Dedifferentiated amniotic fluid mesenchymal stem cell (primary cell): Measurements from ENCODE around the gene RELT.
A peak's percentile ranks its signal among the peaks of the same experiment; 100 is the strongest.

Experiments
- DNase-seq: peaks from one replicate; pipeline ENCODE4 v3.0.0-alpha.2; 2016; ENCODE audit errors: extremely low spot score

The RELT gene

DNA sequence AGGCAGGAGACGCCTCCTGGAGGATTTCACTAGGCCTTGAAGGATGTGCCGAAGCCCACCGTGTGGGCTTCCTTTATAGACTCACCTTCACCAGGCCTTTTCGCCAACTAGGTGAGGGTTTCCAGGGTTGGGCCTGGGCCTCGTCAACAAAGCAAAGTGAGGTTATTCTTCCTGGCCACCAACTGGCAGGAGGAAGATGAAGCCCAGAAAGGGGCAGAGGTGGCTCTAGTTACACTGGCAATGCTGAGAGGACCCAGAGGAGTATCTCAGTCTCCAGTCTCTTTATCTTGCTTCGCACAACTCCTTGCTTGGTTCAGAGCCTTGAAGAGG is 404 bp upstream of the RELT start:
- no peak for DNase-seq

DNA sequence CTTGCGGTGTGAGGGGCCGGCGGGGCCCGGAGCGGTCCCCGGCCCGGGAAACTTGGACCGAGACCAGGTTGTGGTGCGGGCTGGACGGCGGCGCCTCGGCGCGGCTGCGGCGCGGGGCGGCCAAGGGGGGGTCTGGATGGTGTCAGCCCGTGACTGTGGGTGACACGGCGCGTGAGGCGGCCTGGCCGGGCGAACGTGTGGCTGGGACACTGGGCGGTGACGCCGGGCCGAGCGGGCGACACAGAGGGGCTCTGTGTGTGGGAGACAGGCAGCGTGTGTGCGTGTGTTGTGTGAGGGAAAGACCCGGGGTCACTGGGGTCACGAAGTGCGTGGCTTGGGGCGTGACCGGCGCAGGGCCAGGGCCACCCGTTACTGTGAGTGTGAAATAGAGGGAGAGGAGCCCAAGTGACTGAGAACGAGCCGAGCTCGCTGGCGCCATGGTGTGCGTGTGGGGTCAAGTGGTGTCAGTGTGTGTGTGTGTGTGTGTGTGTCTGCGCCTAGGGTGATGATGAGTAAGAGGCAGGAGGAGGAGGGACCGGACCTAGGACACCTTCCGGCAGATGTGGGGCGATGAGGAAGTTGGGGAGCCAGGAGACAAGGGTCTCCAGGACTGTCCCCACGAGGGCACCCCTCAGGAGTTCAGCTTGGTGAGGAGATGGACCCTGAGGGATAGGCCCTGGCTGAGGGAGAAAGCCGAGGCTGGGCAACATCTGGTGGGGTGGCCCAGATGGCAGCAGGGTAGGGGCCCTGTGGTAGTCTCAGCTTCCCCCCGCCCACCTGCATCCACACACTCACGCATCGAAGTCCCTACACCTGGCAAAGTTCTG is 817 bp downstream of the RELT start:
- peak; percentile 29 for DNase-seq

DNA sequence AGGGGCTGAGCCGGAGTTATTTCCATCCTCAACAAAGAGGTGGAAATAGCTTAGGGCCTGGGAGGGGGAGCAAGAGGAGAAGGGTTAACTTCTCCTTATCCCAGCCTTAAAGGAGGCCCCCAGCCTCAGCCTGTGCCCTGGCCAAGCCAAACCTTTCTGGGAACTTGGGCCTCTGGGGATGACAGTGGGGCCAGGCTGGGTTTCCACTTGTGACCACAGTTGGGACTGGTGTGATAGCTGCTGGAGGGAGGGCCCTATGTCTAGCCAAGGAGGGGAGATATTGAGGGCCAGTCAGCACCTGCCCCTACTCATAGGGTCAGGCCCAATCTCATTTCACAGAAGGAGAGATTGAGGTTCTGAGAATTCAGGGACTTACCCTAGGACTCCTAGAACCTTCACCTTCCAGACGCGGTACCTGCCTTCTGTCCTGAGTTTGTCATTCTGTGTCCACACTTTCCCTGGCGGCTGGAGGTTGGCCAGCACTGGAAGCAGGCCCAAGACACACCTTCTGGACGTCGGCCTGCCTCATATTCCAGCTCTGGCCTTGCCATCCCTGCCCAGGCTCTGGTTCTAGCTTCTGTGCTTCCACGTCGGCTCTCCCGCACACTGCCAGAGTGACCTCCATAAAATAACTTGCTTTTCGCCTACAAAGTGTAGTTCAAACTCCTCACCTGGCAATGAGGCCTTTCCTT is 3.1 kb downstream of the RELT start:
- DNase-seq: no peak

DNA sequence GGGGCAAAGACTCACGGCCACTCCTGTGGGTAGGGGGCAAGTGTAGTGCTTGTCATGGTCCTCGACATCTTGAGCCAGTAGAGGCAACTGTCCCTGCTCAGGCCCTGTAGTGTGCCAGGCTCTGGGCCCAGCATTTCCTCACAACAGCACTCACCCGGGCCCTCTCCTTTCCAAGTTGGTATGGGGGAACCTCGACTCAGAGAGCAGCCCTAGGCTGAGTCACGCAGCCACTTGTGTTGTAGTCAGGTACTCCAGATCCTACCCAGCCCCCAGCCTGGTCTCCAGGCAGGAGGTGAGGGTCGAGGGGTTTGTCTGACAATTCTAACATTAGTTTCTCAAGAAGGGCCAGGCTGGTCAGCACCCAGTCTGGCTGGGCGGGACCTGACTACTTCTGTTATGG is 4.1 kb downstream of the RELT start:
- no peak for DNase-seq

DNA sequence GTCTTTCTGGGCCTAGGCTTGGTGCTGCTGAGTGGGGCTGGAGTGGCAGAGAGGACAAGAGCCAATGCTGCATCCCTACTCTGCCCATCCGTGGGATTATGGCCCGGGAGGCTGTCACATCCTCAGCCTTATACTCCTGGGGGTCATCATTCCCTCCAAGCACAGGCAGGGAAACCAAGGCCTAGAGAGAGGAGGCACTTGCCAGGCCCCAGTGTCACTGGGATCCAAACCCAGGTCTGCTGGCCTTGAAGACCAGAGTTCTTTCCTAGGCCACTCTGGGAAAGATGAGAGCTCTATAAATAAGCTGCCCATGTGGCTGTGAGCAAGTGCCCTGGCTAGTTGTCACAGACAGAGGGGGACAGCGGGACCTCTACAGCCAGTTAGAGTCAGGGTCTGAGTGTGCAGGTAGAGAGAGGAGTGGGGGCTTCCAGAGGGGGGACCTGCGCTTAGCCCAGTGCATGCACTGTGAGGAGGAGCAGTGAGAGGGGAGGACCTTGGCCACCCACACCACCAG is 4.8 kb downstream of the RELT start:
- DNase-seq: no peak

DNA sequence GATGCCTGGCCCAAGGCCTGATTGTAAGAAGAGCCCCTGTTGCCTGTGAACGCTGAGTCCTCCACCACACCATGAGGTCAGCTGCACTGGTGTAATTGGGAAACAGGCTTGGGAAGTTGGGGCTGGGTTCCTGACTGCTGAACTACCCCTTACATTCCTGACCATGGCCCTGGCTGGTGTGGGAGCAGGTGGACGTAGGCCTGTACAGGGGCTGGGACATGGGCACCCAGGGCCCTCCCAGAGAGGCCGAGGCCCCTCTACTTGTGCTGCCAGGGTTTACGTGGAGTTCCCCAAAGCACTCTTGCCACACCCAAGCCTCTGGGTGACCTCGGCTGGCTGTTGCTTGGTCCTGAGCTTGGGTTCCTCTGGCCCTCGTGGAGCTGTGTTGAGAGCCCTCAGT is 5.4 kb downstream of the RELT start:
- no peak for DNase-seq

DNA sequence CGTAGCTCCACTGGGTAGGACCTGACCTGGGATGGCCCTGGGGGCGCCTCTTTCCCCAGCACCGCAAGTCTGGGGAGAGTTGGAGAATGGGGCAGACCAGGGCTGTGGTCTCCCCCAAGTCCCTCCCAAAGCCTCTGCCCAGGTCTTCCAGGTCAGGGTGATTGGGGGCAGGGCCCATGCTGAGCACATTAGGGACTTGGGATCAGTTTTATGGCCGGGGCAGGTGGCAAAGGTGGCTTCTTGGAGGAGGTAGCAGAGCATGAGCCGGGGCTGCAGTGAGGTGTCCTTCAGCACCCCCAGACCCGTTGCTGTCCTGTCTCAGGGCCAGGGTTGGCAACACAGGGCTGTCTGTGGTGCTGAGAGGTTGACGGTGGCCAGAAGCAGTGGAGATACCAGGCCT is 6.0 kb downstream of the RELT start:
- DNase-seq: no peak

DNA sequence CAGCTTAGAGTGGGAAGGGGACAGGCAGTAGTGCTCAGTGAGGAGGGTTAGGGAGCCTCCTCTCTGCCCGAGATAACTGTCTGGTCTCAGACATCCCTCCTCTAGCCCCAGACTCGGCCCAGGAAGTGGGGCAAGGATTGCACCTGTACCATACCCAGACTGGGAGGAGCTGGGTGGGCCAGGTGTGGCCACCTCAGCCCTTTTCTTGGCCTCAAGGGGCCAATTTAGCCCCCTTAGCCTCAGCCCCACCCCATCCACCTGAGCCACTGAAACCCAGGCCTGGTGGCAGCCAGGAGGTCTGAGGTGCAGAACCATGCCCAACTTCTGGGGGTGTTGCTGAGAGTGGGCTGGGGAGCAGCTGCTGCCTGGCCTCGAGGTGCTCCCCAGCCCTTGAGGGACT is 6.5 kb downstream of the RELT start:
- no peak for DNase-seq

DNA sequence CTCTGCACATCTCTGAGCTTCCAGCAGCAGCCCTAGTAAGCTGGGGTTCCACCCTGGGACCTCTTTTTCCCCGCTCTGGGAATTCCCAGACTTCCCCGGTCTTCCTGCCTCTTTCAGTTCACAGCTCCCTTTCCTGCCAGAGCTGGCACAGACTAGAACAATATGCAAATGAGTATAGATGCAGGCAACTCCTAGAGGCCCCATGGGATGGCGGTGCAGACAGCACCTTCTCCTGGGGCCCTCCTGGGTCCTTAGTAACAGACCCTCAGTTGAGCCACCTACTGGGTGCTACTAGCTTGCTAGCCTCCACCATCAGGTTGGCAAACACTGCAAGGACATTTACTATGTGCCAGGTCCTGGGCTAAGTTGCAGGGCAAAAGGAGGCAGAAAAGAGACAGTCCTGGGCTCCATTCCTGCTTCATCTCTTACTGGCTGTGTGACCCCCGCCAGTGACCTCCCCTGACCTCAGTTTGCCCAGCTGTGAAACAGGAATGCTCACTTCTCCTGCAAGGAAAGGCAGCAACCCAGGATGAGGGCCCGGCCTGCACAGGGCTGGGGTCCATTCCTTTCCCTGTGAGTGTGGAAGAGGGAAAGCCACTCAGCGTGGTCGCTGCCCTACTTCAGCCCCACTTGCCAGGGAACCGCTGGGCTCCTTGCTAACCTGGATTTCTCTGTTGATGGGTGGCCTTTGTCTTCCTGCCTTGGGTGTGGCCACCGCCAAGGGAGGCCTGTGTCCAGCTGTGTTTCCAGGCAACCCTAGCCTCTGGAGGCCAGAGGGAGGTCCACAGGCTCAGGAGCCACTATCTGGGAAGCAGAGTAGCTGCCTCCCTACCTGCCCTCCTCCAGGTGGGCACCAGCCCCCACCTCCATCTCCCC is 7.3 kb downstream of the RELT start:
- no peak for DNase-seq

DNA sequence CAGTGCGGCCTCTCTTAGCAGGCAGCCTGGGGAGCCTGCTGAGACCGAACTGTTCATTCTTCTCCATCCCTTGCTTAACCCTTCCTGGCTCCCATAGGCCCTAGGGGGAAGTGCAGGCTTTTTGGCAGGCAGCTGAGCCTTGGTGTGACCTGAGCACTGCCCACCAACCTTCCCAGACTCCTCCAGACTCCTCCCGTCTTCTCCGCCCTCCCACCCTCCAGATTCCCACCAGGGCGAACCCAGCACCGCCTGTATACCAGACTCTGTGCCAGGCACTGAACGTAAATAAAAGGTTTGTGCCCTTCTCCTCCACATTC is 7.9 kb downstream of the RELT start:
- DNase-seq: no peak

DNA sequence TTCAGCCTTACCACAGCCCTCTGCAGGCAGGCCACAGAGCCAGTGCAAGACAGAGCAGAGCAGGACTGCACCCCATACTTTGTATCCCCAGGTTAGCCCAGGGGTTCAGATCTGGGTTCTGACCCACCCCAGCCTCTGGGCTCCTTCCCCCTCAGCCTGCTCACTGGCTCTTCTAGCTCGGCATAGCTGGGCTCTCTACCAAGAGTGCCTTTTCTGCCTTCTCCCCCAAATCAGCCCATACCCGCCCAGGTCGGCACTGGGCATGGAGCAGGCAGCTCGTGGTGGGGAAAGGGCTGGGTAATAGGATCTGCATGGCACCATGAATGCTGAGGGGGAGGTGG is 8.3 kb downstream of the RELT start:
- no peak for DNase-seq

DNA sequence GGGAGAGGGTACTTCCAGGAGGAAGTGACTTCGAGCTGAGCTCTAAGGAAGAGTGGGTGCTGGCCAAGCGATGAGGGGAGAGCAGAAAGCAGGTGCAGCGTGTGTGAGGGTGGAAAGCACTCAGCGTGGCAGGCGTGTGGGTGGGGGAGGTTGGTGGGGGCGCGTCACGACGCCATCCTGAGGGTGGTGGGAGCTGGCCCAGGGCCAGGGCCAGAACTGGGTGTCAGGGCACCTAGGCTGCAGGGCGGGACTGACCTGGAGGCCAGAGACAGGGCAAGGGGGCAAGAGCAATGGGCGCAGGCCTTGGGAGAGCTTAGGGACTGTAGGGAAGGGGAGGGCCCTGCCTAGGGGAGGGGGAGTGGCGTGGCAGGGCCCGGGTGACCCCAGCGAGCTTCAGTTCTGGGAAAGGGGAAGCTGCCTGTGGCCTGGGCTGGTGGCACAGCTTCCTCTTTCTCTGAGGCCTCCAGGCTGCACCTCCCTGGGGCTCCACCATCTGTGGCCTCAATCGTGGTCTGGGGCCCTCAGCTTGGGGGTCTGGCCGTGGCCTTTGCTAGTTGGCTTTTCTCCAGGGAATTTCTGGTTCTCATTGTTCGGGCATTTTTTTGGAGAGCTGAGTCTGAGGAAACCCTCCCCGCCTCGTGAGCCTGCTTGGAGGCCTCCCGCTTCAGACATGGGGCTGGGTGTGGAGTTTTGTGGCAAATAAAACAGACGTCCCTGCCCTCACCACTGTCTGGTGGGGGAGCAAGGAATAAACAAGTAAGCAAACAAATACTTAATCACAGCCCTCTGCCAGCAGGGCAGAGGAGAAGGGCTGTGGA is 8.9 kb downstream of the RELT start:
- DNase-seq: no peak

DNA sequence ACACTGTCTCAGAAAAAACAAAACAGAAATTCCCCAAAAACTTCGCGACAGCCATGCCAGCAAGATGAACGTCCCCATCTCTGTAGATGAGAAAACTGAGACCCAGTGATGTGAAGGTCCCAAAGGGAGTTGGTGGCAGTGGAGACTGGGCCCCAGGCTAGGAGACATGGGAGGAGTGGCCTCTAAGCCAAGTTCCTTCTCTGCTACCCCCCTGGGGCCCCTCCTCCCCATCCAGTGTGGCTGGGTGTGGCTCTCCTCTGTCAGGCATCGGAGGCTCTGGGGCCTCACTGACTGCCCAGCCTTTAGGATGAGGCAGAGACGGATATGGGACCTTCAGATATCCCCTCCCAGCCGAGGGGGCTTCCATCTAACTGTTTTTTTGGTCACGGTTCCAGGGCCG is 9.8 kb downstream of the RELT start:
- DNase-seq: no peak

DNA sequence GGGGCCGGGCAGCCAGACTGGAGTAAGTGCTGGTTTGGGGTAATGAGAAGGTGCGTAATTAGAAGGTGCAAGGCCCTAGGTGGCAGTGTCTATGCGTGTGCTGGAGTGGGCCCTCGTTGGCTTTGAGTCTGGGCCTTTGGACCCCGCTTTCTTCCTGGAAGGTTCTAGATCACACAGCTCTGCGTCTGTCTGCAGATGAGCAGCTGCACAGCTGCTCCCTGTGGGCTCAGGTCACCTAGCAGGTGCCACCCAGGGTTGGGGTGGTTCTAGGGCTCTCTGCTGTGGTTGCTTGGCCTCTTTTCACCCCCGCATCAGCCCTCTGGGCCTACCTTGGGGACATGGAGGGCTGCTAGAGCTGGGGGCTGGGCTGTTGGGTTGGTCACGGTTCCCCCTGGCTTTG is 10.3 kb downstream of the RELT start:
- DNase-seq: no peak

DNA sequence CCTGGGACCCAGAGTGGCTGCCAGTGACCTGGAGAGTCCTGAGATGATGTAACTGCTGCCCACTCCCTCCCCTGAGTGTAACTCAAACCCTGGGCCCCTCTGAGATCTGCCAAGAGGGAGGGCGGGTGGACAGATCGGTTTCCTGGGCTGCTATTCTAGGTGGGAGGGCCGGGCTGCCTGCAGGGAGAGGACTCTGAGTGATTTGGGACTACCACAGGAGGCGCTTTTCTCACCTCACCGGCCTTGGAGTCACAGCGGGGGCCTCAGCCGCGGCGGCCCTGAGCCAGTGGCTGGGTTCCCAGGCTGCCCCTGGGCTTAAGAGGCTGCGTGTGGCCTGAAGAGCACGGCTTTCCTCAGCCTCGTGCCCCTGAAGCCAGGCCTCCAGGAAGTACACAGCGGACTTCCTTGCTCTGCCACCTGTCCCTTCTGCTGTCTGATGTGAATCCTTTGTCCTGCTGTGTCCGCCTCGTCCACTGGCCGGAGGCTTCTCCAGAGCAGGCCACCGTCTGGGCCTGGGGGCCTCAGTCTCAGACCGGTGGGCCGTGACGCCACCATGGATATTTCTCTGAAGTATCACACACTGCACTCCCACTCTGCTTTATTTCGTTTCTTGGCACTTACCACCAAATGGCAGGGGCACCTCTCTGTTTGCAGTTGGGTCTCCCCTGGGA is 11.5 kb downstream of the RELT start:
- DNase-seq: no peak

DNA sequence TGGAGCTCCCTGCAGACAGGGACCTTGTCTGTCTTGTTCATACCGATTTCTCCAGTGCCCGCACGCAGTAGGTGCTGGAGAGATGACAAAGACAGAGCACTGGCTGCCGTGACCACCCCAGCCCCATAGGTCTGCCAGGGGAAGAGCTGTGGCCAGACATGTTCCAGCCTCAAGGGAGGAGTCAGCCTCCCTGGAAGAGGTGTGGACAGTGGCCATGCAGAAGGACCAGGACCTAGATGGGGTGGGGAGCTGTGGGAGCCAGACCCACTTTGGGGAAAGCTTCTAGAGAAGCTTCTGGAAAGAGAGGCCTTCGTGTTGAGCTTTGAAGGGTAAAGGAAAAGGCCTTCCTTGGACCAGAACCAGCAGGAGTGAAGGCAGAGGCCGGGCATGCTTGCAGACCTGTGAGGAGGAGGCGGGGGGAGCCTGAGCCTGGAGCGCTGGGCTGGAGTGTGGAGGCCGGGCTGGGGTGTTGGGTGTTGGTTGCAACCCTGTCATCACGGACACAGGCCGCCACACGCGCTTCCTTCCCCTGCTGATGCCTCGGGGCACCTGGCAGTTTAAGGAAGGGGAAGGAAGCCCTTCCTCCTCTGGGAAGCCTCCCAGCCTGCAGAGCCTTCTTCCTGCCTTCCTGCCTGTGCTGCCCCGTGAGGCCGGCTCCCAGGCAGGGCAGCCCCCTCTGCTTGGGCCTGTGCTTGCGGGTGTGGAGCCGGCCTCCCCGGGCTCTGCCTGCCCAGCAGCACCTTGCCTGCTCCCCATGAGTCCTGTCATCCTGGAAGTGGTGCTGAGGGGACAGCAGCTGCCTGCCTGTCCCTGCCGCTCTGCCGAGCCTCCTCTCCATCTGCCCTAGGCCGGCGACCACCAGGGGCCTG is 12.3 kb downstream of the RELT start:
- no peak for DNase-seq

DNA sequence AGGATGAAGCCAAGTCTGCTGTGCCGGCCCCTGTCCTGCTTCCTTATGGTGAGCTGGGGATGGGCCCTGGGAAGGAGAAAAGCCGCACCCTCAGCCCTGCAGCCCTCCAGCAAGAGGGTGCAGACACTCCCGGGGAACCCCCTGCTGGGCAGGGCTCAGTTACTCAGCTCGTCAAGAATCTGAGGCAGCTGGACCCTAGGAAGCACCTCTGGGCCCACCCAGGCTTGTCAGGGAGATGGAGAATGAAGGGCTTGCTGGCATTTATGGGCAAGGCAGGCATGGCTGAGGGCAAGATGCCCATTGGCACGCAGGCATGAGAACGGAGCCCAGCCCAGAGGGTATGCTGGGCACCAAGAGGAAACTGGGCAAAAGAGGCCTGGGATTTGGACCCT is 12.9 kb downstream of the RELT start:
- DNase-seq: no peak

DNA sequence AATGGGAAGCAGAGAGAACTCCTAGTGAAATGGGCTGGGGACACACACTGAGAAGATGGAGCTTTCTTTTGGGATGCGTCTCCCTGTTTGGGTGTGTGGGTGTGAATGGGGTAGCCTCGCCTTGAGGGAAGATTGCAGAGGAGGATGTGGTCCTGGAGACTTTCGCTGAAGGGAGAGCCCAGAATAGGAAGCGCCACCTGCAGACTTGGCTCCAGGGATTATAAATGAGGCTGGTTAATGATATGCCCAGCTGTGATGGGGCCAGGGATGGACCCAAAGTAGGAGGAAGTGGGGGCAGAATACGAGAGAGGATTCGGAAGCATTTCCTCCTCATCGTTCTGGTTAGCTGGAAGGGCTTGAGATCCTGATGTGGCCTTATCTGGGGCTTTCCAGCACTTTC is 13.7 kb downstream of the RELT start:
- DNase-seq: no peak

DNA sequence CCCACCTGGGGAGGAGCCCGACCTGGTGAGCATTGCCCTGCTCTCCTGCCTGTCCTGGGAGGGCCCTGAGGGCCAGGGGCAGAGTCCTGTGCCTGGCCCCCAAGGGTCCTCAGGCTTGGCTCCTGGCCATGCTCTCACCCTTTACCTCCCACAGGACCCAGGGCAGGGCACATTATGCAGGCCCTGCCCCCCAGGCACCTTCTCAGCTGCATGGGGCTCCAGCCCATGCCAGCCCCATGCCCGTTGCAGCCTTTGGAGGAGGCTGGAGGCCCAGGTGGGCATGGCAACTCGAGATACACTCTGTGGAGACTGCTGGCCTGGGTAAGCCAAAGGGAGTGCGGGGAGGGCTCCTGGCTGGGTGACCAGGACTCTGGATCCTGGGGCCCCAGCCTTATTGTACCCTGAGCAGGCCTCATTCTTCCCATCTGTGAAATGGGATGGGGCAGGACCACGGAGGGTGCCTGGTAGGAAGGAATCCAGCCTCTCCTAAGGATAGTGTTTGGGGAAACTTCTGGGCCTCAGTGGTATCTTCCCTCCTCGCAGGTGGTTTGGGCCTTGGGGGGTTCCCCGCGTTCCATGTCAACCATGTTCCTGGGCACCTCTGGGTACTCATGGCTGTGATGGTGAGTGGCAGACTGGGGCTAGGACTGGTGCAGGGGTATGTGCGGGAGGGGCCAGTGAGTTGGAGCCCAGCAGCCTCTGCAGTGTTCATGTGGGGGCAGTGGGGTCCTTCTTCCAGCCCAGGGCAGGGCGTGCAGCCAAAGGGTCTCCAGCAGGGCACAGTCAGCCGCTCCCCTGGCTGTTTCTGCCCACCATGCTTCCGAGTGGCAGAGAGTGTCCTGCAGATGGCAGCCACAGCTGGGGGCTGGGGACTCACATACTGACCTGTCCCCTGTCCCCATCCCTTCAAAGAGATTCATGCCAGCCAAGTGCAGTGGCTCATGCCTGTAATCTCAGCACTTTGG is 14.7 kb downstream of the RELT start:
- no peak for DNase-seq
